ENCODE results near the gene FNDC5.

DNA sequence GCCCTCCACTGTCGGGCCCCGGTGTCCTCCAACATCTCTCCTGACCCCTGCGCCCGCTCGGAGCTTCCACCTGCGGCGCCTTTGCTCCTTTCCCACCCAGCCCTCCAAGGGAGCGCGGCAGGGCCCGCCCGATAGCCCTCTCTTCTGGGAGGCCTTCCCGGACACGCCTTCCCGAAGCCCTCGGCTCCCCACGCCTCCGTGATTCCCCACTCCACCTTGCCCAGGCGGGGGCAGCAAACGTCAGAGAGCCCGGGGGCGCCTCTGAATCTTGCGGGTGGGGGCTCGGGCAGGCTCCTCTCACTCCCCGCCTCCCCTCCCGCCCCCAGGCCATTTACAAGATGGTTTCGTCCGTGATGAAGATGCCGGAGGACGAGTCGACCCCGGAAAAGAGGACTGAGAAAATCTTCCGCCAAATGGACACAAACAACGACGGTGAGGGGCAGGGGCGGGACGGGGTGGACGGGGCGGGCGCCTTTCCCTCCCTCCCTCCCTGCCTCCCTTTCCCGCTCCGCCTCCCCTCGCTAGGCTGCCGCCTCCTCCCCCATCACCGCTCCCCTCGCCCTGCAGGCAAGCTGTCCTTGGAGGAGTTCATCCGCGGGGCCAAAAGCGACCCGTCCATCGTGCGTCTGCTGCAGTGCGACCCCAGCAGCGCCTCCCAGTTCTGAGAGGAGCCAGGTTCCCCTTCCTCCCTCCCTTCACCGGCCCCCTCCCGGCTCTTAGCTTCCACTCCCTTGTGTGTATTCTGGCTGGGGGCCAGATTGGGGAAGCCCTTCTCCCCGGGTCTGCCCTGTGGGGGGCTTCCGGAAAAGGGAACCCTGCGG, 22.7 kb upstream of the FNDC5 start:
- TF ChIP-seq RARB (CRISPR knock-in tag; IDR thresholded peaks at IDR 0.05) (no peak), PATZ1 (CRISPR knock-in tag; IDR thresholded peaks at IDR 0.05; ENCODE audit: borderline replicate concordance) (no peak), PPARA (CRISPR knock-in tag; IDR thresholded peaks at IDR 0.05; ENCODE audit: borderline replicate concordance) (no peak), TSHZ2 (CRISPR knock-in tag; IDR thresholded peaks at IDR 0.05) (no peak), ZNF8 (CRISPR knock-in tag; IDR thresholded peaks at IDR 0.05) (no peak), SNAI2 (CRISPR knock-in tag; IDR thresholded peaks at IDR 0.05) (no peak), ISL1 (CRISPR knock-in tag; IDR thresholded peaks at IDR 0.05) (no peak), ARNTL (CRISPR knock-in tag; IDR thresholded peaks at IDR 0.05; ENCODE audit: borderline replicate concordance, low read depth) (no peak)
- TF ChIP-seq, protein P1, sequence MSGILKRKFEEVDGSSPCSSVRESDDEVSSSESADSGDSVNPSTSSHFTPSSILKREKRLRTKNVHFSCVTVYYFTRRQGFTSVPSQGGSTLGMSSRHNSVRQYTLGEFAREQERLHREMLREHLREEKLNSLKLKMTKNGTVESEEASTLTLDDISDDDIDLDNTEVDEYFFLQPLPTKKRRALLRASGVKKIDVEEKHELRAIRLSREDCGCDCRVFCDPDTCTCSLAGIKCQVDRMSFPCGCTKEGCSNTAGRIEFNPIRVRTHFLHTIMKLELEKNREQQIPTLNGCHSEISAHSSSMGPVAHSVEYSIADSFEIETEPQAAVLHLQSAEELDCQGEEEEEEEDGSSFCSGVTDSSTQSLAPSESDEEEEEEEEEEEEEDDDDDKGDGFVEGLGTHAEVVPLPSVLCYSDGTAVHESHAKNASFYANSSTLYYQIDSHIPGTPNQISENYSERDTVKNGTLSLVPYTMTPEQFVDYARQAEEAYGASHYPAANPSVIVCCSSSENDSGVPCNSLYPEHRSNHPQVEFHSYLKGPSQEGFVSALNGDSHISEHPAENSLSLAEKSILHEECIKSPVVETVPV (CRISPR knock-in tag; IDR thresholded peaks at IDR 0.05) = no peak
